Forelimb muscle (tissue), 1 donor: ENCODE results near the gene TOB1. TPM values are rescaled to one million over a fixed set of nuclear protein-coding genes. Genes with fewer than 3 reads are reported as not detected.

Source experiments
- DNase-seq: peaks from one replicate; pipeline ENCODE4 v3.0.0-alpha.2; 2013; ENCODE audit warnings: low read depth
- polyA plus RNA-seq: library from polyadenylated mRNA; unstranded; fragments of 120-200 nt; gene quantifications from one replicate; pipeline ENCODE4 v1.2.1, GENCODE V29; 2013; ENCODE audit not compliant: insufficient read length

TOB1 gene
- polyA plus RNA-seq, 1 donor, result 64.6 TPM

DNA sequence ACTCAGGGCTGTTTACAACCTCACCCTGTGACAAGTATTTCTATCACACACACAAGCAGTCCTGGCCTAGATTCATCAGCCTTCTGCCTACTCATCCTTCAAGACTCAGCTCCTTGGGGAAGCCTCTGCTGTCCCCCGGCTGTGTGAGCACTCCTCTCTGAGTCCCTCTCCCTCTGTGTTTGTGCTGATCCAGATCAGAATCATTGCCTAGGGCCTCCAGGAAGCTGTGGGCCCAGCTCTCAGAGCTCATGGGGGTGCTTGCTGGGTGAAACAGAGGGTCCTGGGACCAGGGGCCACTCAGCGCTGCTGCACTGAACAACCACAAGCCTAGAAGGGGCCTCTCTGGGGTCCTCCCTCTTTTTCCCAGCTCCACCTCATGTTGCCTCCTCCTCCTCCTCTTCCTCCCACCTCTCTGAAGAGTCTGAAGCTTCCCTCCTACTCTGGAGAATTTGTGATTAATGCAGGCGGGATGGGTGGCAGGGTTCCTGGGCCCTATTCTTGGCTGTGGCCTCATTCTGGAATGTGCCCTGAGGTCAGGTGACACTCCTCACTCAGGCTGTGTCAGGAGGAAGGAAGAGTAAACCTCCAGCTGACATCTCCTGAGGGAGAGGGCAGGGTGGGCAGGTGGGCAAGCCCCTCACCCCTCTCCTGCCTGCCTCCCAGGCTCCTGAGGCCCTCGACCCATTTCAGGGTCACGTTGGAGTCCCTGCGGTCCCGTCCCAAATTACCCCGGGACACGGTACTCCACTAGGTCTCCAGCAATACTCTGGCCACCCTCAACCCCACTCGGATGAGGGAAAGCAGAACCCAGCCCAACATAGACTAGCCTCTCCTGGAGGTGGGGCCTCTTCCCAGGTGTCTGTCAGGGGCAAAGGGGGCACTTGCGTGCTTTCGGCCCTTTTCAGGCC is 20.7 kb downstream of the TOB1 start:
- DNase-seq, result no peak

DNA sequence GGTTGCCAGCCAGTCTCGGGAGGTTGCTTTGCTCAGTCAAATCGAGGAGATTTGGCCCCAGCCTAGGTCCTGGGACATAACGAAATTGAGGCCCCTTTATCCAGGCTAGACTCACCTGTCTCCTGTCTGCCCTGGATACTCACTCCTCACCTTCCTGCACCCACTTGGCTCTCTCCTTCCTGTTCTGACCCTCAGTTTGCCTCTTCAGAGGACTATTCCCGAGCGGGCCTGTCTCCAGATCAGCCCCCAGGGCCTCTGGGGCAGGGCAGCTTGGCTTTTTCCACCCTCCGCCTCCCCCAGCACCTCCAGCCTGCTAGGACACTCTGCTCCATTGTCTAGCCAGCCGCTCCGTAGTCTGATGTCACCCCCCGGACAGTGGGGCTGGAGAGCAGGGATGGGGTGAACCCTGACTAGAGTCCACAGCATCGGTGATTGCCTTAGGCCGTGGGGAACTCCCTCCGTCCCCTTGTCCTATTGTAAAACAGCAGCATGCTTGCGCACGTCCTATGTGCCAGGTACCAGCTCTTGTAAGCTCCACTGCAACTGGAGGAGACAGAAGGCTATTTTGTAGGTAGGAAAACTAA is 21.9 kb downstream of the TOB1 start:
- DNase-seq, result no peak

DNA sequence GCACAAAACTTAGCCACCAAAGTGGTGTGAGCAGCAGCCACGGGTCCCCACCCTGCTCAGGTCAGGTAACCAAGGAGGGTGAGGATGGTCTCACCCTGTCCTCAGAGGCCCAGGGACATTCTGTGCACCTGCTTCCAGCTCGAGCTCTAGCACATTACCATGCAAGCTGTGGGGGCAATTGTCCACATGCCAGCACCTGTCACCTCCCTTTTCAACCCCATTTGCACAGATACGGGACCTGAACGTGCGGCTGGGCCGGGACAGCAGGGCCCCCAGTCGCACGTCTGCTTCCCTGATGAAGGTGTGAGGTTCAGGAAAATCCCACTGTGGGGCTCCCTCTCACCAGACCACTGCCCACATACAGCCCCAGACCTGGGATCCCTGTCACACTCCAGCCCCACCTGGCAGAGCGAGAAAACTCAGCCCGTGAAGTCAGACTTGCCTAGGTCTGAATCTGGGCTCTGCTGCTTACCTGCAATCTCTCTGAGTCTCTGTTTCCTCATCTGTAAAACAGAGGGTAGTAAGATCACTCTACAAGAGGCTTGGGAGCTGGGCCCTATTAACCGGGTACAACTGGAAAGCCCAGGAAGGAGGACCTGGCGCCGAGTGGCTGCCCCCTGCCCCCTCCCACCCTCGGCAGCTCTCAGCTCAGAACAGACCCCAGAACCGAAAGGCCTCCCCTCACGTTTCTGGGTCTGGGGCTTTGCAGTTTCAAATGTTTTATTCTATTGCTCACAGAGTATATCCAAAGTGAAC is 22.8 kb downstream of the TOB1 start:
- DNase-seq, result no peak

DNA sequence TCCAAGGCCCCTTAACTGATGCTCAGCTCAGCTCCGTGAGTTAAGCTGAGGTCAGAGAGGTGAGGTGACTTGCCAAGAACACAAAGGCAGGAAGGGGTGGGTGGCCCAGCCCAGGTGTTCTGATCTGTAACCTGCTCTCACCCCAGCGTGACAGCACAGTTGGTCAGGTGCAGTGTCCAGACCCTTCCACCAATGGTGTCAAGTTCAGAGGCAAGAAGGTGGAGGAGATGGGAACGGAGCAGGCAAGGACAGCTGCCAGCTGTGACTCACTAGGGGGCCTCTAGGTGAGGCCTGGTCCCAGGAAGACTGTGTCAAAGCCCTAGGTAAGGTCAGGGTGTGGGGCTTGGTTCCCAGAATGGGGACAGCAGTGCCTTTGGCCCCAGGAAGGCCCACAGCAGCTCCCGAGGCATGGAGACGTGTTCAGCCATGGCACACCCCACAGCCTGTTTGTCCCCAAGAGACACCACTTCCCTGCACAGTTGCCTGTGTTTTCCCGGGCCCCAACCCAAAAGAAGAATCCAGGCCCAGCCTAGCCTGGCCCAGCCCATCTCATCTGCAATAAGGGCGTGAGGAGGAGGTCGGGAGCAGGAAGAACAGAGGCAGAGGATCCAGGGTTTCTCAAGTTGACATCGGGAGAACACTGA is 23.5 kb downstream of the TOB1 start:
- no peak for DNase-seq

DNA sequence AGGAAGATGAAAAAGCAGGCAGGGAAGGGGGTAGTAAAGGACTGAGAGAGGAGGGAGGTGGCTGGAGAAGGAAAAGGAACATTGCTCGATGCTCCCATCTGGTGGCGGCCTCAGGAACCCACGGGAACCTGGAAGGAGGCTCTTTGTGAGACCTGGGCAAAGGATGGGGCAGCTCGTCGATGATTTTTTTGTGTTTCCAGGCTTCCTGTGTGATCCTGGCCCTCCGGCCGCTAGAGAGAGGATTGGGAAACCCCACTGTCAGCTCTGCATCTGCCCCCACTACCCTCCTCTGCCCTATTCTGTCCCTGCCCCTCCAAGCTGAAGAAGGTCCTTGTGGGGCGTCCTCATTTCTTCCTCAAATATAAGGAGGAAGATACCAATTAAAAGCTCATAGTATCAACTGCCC is 24.2 kb downstream of the TOB1 start:
- no peak for DNase-seq

DNA sequence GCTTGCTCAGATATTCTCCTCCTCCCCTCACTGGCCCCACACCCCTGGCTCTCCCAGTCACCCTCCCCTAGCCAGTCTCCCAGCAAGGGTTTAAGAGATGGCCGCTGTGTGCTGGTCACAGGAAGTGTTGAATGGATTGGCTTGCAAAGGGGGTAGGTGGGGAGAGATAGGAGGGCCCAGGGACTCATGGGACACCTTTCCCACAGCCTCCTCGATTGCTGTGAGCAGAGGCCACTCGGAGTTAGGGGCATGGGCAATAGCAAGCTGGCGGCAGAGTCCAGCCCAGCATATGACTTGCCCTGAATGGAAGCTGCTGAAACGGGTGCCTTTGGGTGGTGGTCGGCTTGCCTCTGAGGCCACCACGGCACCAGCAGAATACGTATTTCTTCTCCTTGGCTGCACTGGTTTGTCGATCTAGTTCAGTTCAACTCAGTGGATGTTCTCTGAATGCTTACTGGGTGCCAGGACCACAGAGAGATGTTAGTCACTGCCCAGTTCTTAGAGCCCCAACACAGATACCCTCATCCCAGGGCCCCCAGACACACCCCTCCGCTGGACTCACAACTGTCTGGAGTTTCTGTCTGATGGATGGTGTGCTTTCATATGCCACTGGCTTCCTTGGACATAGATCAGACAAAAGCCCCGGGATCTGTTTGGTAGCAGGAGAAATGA is 24.7 kb downstream of the TOB1 start:
- no peak for DNase-seq

DNA sequence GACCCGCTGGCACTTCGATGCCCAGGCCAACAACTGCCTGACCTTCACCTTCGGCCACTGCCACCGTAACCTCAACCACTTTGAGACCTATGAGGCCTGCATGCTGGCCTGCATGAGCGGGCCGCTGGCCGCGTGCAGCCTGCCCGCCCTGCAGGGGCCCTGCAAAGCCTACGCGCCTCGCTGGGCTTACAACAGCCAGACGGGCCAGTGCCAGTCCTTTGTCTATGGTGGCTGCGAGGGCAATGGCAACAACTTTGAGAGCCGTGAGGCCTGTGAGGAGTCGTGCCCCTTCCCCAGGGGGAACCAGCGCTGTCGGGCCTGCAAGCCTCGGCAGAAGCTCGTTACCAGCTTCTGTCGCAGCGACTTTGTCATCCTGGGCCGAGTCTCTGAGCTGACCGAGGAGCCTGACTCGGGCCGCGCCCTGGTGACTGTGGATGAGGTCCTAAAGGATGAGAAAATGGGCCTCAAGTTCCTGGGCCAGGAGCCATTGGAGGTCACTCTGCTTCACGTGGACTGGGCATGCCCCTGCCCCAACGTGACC is 25.8 kb downstream of the TOB1 start:
- no peak for DNase-seq

DNA sequence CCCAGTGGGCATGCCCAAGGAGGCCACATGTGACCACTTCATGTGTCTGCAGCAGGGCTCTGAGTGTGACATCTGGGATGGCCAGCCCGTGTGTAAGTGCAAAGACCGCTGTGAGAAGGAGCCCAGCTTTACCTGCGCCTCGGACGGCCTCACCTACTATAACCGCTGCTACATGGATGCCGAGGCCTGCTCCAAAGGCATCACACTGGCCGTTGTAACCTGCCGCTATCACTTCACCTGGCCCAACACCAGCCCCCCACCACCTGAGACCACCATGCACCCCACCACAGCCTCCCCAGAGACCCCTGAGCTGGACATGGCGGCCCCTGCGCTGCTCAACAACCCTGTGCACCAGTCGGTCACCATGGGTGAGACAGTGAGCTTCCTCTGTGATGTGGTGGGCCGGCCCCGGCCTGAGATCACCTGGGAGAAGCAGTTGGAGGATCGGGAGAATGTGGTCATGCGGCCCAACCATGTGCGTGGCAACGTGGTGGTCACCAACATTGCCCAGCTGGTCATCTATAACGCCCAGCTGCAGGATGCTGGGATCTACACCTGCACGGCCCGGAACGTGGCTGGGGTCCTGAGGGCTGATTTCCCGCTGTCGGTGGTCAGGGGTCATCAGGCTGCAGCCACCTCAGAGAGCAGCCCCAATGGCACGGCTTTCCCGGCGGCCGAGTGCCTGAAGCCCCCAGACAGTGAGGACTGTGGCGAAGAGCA is 26.4 kb downstream of the TOB1 start:
- DNase-seq, result no peak

DNA sequence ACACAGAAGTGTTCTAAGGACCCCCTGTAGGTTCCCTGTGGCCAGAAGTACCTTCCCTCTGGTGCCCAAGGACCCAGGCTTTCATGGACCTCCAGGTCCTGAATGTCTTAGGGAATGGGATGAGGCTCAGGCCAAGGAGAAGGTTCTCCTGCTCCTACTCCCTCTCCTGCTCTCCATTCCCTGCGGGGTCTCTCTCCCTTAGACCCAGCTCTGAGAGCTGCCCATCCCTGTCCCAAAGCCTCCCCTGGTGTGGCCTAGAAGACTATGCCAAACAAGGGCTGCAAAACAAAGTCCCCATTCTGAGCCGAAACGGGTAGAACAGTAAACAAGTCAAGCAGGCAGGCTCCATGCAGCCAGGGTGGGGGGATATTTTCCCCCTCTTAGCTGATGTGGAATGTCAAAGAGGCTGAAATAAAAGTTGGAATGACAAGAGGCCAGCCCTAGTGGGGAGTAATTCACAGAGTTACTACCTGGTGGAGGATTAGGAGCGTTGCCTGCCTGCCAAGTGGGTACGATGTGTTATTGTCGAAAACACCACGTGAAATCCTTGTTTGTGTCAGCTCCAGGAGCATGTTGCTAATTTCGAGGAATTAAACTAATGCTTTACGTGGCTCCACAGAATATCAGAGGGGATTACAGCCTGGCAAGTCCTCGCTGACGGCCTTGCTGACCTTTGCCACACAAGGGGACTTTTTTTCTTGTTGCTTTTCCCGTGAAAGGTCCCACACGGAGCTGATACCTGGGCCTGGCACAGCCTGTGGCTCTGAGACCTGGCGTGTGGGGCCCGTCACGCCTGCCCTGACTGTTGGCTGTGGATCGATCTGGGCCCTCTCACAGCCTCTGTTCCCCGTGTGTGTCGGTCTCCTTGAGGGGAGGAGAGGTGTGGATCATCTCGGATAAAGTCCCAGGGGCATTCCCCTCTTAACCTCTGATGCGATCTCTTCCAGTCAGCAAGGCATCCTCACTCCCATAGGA is 27.9 kb downstream of the TOB1 start:
- no peak for DNase-seq

DNA sequence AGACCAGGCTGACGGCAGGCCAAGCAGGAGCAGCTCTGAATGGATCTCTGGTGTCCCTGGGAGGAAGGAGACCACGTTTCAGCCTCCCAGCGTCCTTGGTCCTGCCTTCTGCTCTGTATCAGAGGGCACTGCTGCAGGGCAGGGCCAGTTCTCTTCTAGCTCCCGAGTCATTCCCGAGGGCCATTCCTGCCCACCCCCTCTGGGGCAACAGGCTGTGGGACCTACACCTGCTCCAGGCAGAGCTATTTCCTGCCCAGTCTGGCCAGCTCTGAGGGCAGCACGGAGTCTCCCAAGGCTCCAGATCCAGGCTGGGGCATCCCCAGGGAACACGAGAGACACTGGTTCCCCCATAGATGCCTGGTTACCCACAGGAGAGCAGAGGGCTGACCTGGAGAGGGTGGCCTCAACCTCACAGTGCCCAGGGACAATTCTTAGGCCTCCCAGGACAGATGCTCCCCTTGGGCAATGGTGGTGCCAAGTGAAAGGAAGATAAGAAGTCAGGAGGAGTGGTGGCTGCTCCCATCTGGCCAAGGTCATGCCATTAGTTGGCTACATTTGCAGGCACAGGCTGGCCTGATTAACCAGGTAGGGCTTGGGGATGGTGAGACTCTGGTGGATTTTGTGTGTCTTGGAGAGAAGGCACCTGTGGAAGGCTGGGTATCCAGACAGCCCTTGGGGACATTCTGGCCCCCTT is 28.7 kb downstream of the TOB1 start:
- no peak for DNase-seq

DNA sequence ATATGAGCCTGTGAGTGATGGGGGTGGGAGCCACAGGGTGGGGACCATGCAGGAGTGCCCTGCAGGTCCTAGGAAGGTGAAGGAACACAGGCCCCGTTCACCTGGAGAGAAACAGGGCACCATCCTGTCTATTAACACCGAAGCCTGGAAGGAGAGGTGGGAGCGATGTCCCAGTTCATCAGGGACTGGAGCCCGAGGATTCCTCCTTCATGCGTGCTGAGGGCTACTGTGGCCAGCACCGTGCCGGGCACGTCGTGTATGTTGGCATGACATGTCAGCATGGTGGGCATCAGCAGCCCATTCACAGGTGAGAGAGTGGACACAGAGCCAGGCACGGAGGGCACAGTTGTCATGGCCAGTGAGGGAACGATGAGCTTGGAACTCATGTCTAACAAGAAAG is 29.3 kb downstream of the TOB1 start:
- no peak for DNase-seq

DNA sequence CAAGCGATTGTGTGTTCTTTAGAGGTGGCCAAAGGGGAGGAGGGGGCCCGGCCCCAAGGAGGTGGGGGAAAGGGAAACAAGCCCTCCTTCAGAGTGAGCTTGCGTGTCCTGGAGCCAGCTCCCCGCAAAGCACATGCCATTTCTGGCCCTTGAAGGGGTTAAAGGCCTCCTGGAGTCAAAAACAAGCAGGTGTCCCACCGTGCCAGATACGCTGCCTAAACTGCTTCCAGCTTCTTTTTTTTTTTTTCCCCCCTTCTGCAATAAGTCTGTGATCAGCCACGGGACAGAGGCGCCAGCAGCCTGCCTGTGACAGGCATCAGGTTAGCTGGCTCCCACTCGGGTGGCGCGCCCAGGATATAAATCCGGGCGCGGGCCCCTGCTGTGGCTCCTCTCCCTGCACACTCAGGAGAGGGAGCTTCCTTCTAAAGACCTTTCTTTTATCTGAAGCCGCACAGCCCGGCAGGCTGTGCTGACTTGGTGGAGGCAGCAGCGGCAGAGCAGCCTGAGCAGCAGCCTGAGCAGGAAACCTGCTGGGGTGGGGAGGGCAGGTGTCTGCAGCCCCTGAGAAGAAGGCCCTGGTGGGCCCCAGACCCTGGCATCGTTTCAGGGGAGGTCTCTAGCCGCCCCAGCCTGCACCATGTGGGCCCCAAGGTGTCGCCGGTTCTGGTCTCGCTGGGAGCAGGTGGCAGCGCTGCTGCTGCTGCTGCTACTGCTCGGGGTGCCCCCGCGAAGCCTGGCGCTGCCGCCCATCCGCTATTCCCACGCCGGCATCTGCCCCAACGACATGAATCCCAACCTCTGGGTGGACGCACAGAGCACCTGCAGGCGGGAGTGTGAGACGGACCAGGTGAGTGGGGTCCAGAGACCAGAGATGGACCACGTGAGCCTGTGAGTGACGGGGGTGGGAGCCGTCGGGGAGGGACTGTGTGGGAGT is 30.6 kb downstream of the TOB1 start, which contains the start of gene WFIKKN2:
Gene WFIKKN2 (plus strand): TSS at position 286 of the 934 bp plus-strand sequence. CDS start 352 bp downstream, at position 638.
- DNase-seq, result no peak

DNA sequence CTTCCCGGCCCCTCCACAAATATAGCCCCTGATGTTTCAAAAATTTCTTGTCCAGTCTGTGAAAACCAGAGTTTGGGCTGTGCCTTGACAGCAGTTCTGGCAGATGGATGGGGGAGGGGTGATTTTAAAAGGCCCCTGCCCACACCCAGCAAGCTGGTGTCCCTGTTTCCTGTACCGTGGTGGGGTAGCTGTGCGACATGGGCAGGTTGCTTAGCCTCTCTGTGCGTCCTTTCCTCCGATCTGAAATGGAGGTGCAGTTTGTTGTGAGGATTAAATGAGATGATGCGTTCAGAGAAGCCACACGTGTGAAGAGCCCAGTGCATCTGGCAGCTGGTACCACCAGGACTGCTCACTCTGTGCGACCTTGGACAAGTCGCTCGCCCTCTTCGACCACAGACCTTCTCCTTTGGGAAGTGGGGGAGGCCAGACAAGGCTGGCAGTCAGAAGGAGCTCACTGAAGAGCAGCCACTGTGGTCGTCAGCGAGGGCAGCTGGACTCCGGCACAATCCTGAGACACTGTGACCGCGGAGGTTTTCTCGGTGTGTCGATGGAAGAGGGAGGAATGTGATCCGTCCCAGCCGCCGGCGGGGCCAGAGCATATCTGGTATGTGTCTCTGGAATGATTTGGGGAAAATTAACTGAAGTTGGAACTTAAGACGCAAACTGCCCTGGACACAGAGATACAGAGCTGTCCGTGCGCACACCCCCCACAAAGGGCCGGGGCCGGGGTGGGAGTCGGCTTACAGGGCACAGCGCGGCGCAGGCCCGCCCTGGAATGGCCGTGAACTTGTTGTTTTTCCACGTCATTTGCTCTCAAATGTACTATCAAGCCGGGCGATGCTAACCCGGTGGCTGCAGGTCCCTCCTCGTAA is 31.5 kb downstream of the TOB1 start:
- DNase-seq, result no peak

DNA sequence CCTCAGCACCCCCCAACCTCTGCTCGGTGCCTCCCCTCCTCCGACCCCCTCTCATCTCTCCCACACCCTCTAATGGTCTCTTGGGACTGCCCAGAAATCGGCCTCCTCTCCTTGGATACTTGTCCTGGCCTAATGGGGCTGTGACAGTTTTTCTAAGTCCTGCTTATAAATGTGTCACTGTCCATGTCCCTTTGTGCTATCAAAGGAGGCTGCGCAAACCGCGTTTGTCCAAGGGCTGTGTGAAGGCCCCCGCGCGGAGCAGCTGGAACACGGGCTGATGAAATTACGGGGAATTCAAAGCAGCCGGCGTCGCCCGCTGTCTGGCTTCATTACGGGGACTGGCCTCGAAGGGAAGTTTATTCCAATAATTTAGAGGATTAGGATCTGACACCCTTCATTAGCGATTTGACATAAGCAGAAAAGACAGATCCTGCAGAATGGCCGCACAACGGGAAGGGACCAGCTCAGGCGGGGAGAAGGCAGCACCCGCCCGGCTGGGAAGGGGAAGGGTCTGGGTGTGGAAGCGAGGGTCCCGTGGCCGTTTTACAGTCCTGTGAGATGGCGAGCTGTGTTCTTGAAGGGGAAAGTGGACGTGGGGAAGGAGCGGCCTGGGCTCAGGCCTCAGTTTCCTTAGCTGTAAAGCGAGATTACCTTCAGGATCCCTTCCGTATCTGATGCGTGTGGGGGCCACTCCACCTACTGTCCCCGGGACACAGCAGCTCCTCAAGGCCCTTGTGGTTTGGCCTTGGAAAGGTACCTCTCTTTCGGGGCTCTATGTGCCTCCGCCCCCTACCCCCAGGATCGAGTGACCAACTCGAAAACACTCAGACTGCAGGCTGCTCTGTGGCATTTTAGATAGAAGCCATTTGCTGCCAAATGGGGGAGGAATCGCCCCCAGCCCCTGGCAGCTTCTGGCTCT is 32.4 kb downstream of the TOB1 start:
- DNase-seq, result no peak

DNA sequence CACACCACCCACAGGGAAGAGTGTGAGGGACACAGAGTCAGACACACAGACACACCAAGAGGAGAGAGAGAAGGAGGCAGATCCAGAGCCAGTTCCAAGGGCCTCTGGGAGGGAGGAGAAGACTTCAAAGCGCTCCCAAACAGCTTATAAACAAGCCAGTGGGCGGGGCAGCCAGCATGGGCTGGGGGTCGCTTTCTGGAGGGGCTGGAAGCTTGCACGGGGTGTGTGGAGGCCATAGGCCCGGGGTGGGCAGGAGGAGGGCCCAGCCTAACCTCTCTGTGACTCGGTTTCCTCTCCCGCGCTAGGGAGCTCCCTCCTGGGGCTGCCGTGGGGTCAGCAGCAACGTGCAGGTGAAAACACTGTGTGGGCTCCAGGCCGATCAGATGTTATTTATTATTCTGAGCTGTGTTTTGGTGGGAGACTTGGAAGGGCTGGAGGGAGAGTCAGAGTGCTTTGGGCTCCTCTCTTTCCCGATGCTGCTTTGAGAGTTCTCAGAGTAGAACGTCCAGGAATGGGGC is 33.2 kb downstream of the TOB1 start:
- DNase-seq, result no peak
